Measurements from ENCODE around the gene RAD18.

Gene RAD18

GRCh38 chr3:8953313-8953712, 10.0 kb downstream of the RAD18 start:
- ChIA-PET POLR2A (no interaction called here), CTCF (interaction anchor here (2.5 kb wide), 1 partner anchor 34 kb away, joined by 7 read pairs; no protein-coding TSS in a partner anchor)
- TF ChIP-seq CTCF (IDR thresholded peaks at IDR 0.05; ENCODE audit: control extremely low read depth, extremely low read depth, low read depth, missing control alignments): no peak
- DNase-seq (ENCODE audit: extremely low spot score): no peak

GRCh38 chr3:8952130-8952529, 11.1 kb downstream of the RAD18 start:
- no peak for TF ChIP-seq CTCF (IDR thresholded peaks at IDR 0.05; ENCODE audit: control extremely low read depth, extremely low read depth, low read depth, missing control alignments)
- POLR2A ChIA-PET: no interaction called here
- CTCF ChIA-PET: interaction anchor here (1.3 kb wide), 1 partner anchor 11 kb away, joined by 3 read pairs; the partner anchor contains the start of gene RAD18
- no peak for DNase-seq (ENCODE audit: extremely low spot score)

GRCh38 chr3:8945890-8946600, 17.2 kb downstream of the RAD18 start:
- ChIA-PET POLR2A (no interaction called here), CTCF (interaction anchor here (1.0 to 2.0 kb wide), 4 partner anchors 7 to 304 kb away, joined by 3 to 9 read pairs (median 3); partner anchors contain the start of gene SRGAP3)

GRCh38 chr3:8942746-8943488, 20.4 kb downstream of the RAD18 start:
- TF ChIP-seq CTCF (IDR thresholded peaks at IDR 0.05; ENCODE audit: control extremely low read depth, extremely low read depth, low read depth, missing control alignments): no peak
- no peak for DNase-seq (ENCODE audit: extremely low spot score)
- ChIA-PET POLR2A (no interaction called here), CTCF (no interaction called here)

More at GRCh38 chr3:8945890-8946600, 17.2 kb downstream of the RAD18 start:
- no peak for DNase-seq (ENCODE audit: extremely low spot score)
- no peak for TF ChIP-seq CTCF (IDR thresholded peaks at IDR 0.05; ENCODE audit: control extremely low read depth, extremely low read depth, low read depth, missing control alignments)

GRCh38 chr3:8942115-8942514, 21.2 kb downstream of the RAD18 start:
- no peak for TF ChIP-seq CTCF (IDR thresholded peaks at IDR 0.05; ENCODE audit: control extremely low read depth, extremely low read depth, low read depth, missing control alignments)
- ChIA-PET POLR2A (no interaction called here), CTCF (interaction anchor here (1.2 kb wide), 1 partner anchor 17 kb away, joined by 4 read pairs; no protein-coding TSS in a partner anchor)

GRCh38 chr3:8938021-8938420, 25.3 kb downstream of the RAD18 start:
- peak; percentile 26 for TF ChIP-seq CTCF (IDR thresholded peaks at IDR 0.05; ENCODE audit: control extremely low read depth, extremely low read depth, low read depth, missing control alignments)

More at GRCh38 chr3:8942115-8942514, 21.2 kb downstream of the RAD18 start:
- no peak for DNase-seq (ENCODE audit: extremely low spot score)

More at GRCh38 chr3:8938021-8938420, 25.3 kb downstream of the RAD18 start:
- DNase-seq (ENCODE audit: extremely low spot score): no peak
- POLR2A ChIA-PET: no interaction called here
- CTCF ChIA-PET: interaction anchor here (0.8 to 2.4 kb wide), 7 partner anchors 9 to 50 kb away, joined by 3 to 7 read pairs (median 4); no protein-coding TSS in a partner anchor
